Smooth muscle cell of the pulmonary artery (primary cell): ENCODE results near the gene WDR59. TPM values are rescaled to one million over a fixed set of nuclear protein-coding genes. Genes with fewer than 3 reads are reported as not detected.

Source experiments
- total RNA-seq: library from RNA; depleted of rRNA; stranded (reverse); fragments of >200 nt; gene quantifications from 2 replicates; pipeline ENCODE4 v1.2.3, GENCODE V29; 2014

WDR59 gene
- total RNA-seq = 17.9 and 20.7 TPM in 2 replicates

GRCh38 chr16:74984529-74985296, at the start of gene WDR59:
Gene WDR59, minus strand, starts transcription at chr16:74985123. Its CDS starts 106 bp downstream, at chr16:74985017.

GRCh38 chr16:74998481-74999218, 13.7 kb upstream of the WDR59 start, which contains the start of gene ZNRF1:
Gene ZNRF1, plus strand, starts transcription at chr16:74999024. Its CDS starts 648 bp downstream, at chr16:74999672.

Other genes starting within 250 kb of the WDR59 start
- gene FA2H, start 210.3 kb downstream of the WDR59 start, total RNA-seq = not detected in 2 replicates
- 11.7 and 20.9 TPM in 2 replicates for gene ZNRF1, start 13.9 kb upstream of the WDR59 start, total RNA-seq
- gene LDHD, start 131.7 kb upstream of the WDR59 start, total RNA-seq = 2.3 and 5.0 TPM in 2 replicates
- 13.7 and 15.1 TPM in 2 replicates for gene ZFP1, start 163.4 kb upstream of the WDR59 start, total RNA-seq
- gene CTRB2, start 222.0 kb upstream of the WDR59 start, total RNA-seq = not detected in 2 replicates
- not detected in 2 replicates for gene CTRB1, start 233.9 kb upstream of the WDR59 start, total RNA-seq